Loucy (cell line): ENCODE measurements around the gene ERMN.
"Not testable (repeated sequence)": the region's sequence is repeated elsewhere in the genome, so short reads cannot be mapped to it uniquely, and the experiment has no call there.

Experiments
- H2AFZ ChIP-seq: fragments of 200-600 bp; sonication (generic); 2 replicates; pipeline ENCODE4 v1.6.0; 2016; ENCODE audit warnings: antibody characterized with exemption, mild to moderate bottlenecking, low read length, moderate library complexity
- H3F3A ChIP-seq: fragments of 200-600 bp; 2 replicates; pipeline ENCODE4 v1.6.0; 2016; ENCODE audit warnings: antibody characterized with exemption, low read depth, mild to moderate bottlenecking
- H3K27me3 ChIP-seq: fragments of 200-600 bp; sonication (generic); 2 replicates; pipeline ENCODE4 v1.6.1; 2014; ENCODE audit warnings: low read length, mild to moderate bottlenecking; ENCODE audit not compliant: insufficient read depth, poor library complexity, severe bottlenecking
- H3K36me3 ChIP-seq: fragments of 200-600 bp; sonication (generic); 2 replicates; pipeline ENCODE4 v1.6.1; 2016; ENCODE audit warnings: low read length; ENCODE audit not compliant: insufficient read depth
- H3K4me1 ChIP-seq: fragments of 200-600 bp; sonication (generic); 2 replicates; pipeline ENCODE4 v1.5.1; 2014; ENCODE audit warnings: low read length, mild to moderate bottlenecking; ENCODE audit not compliant: insufficient read depth, poor library complexity, severe bottlenecking
- H3K4me2 ChIP-seq: fragments of 200-600 bp; sonication (generic); 2 replicates; pipeline ENCODE4 v1.6.0; 2014; ENCODE audit warnings: antibody characterized with exemption, low read length, low read depth, mild to moderate bottlenecking; ENCODE audit not compliant: poor library complexity, severe bottlenecking
- H3K4me3 ChIP-seq: fragments of 200-600 bp; sonication (generic); 2 replicates; pipeline ENCODE4 v1.5.1; 2014; ENCODE audit warnings: low read length, mild to moderate bottlenecking, mixed read lengths; ENCODE audit not compliant: poor library complexity, severe bottlenecking
- H3K79me2 ChIP-seq: fragments of 200-600 bp; sonication (generic); 2 replicates; pipeline ENCODE4 v1.6.1; 2014; ENCODE audit warnings: low read length; ENCODE audit not compliant: insufficient read depth
- H3K9ac ChIP-seq: fragments of 200-600 bp; sonication (generic); 2 replicates; pipeline ENCODE4 v1.6.0; 2014; ENCODE audit warnings: mild to moderate bottlenecking, low read depth, low read length, moderate library complexity; ENCODE audit not compliant: poor library complexity, severe bottlenecking
- H3K9me2 ChIP-seq: fragments of 200-600 bp; sonication (generic); replicated peaks from 2 replicates; pipeline ENCODE4 v1.6.1; 2016; ENCODE audit warnings: low read depth, low read length, mixed read lengths
- H3K9me3 ChIP-seq: fragments of 200-600 bp; sonication (generic); 2 replicates; pipeline ENCODE4 v1.6.1; 2014; ENCODE audit warnings: mild to moderate bottlenecking, antibody characterized with exemption, low read length, low read depth; ENCODE audit not compliant: insufficient read depth
- H4K20me1 ChIP-seq: fragments of 200-600 bp; sonication (generic); 2 replicates; pipeline ENCODE4 v1.6.0; 2014; ENCODE audit warnings: antibody characterized with exemption, low read length, mild to moderate bottlenecking; ENCODE audit not compliant: insufficient read depth, poor library complexity, severe bottlenecking
- EZH2phosphoT487 ChIP-seq: fragments of 200-600 bp; IDR thresholded peaks from 2 replicates; pipeline ENCODE4 v1.6.1; 2018; ENCODE audit warnings: antibody characterized with exemption, mild to moderate bottlenecking, moderate library complexity, borderline replicate concordance
- TF ChIP-seq, protein P1 (sequence below): fragments of 200-600 bp; sonication (generic); conservative IDR thresholded peaks from 2 replicates; pipeline ENCODE4 v1.5.1; 2014; ENCODE audit warnings: mild to moderate bottlenecking, antibody characterized with exemption, low read length

The ERMN gene, protein sequence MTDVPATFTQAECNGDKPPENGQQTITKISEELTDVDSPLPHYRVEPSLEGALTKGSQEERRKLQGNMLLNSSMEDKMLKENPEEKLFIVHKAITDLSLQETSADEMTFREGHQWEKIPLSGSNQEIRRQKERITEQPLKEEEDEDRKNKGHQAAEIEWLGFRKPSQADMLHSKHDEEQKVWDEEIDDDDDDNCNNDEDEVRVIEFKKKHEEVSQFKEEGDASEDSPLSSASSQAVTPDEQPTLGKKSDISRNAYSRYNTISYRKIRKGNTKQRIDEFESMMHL

DNA sequence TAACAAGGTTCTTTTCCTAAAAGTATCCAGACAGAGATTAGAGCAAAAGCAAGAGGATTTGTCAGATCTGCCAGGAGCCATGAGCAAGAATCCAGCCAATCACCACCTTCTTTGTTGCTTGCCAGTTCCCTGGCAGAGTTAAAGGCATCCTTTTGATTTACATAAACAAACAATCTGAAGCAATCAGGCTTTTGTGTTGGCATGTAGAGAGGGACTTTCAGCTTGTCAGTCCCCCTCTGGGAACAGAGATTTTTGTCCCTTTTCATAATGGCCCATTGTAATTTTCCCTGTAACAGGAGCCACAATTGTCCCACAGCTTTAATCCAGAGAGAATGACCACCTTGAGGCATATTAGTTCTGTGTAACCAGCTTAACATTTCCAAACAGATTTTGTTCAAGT, at the start of gene ERMN:
Gene ERMN (minus strand): TSS at position 39 of the 400 bp plus-strand sequence. CDS start 182 bp downstream, outside the sequence.
- Histone ChIP-seq H3K9ac (no peak within 1 kb of the TSS), H3K9me3 (no peaks in the 10 kb centered on the region), H3K36me3 (no peaks in the 10 kb centered on the region), H3K27me3 (no peaks in the 10 kb centered on the region), H3K4me3 (no peak within 1 kb of the TSS), H3F3A (no peaks in the 10 kb centered on the region), H2AFZ (no peak within 1 kb of the TSS), H3K9me2 (no peaks in the 10 kb centered on the region), H3K79me2 (no peaks in the 10 kb centered on the region), H3K4me1 (no peaks in the 10 kb centered on the region), H4K20me1 (no peaks in the 10 kb centered on the region), H3K4me2 (no peak within 1 kb of the TSS)
- TF ChIP-seq, protein P1, sequence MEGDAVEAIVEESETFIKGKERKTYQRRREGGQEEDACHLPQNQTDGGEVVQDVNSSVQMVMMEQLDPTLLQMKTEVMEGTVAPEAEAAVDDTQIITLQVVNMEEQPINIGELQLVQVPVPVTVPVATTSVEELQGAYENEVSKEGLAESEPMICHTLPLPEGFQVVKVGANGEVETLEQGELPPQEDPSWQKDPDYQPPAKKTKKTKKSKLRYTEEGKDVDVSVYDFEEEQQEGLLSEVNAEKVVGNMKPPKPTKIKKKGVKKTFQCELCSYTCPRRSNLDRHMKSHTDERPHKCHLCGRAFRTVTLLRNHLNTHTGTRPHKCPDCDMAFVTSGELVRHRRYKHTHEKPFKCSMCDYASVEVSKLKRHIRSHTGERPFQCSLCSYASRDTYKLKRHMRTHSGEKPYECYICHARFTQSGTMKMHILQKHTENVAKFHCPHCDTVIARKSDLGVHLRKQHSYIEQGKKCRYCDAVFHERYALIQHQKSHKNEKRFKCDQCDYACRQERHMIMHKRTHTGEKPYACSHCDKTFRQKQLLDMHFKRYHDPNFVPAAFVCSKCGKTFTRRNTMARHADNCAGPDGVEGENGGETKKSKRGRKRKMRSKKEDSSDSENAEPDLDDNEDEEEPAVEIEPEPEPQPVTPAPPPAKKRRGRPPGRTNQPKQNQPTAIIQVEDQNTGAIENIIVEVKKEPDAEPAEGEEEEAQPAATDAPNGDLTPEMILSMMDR = no peak
- TF ChIP-seq EZH2phosphoT487 = no peak

DNA sequence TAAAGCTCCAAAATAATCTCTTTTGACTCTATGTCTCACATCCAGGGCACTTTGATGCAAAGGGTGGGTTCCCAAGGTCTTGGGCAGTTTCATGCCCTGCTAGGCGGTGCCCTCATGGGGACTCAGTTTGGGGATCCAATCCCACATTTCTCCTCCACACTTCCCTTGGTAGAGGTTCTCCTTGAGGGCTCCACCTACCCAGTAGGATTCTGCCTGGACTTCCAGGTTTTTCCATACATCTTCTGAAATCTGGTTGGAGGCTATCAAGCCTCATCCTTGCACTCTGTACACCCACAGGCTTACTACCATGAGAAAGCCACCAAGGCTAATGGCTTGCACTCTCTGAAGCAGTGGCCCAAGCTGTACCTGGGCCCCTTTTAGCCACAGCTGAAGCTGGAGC, 49.8 kb upstream of the ERMN start:
- no peak overlapping the region for H3K9ac ChIP-seq
- H3K4me3 ChIP-seq = no peak overlapping the region
- no peaks in the 10 kb centered on the region for H3K27me3 ChIP-seq
- TF ChIP-seq EZH2phosphoT487 = no peak
- TF ChIP-seq, protein P1 = no peak
- no peaks in the 10 kb centered on the region for H3F3A ChIP-seq
- no peaks in the 10 kb centered on the region for H3K36me3 ChIP-seq
- H3K9me2 ChIP-seq = no peaks in the 10 kb centered on the region
- no peaks in the 10 kb centered on the region for H3K79me2 ChIP-seq
- no peaks in the 10 kb centered on the region for H4K20me1 ChIP-seq
- no peaks in the 10 kb centered on the region; the same call in 1 of the 2 replicates for H3K9me3 ChIP-seq
- H3K4me2 ChIP-seq = no peak overlapping the region
- H3K4me1 ChIP-seq = no peaks in the 10 kb centered on the region
- H2AFZ ChIP-seq = no peak overlapping the region

DNA sequence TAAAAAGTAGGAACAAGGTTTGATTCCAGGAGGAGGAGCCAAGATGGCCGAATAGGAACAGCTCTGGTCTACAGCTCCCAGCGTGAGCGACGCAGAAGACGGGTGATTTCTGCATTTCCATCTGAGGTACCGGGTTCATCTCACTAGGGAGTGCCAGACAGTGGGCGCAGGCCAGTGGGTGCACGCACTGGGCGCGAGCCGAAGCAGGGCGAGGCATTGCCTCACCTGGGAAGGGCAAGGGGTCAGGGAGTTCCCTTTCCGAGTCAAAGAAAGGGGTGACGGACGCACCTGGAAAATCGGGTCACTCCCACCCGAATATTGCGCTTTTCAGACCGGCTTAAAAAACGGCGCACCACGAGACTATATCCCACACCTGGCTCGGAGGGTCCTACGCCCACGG, 42.9 kb upstream of the ERMN start:
- not testable (repeated sequence) for H3K9ac ChIP-seq, H3K4me1 ChIP-seq, H3F3A ChIP-seq, H3K9me3 ChIP-seq, H3K27me3 ChIP-seq, H4K20me1 ChIP-seq, H3K9me2 ChIP-seq, H3K36me3 ChIP-seq, H2AFZ ChIP-seq, H3K79me2 ChIP-seq, H3K4me3 ChIP-seq, H3K4me2 ChIP-seq

DNA sequence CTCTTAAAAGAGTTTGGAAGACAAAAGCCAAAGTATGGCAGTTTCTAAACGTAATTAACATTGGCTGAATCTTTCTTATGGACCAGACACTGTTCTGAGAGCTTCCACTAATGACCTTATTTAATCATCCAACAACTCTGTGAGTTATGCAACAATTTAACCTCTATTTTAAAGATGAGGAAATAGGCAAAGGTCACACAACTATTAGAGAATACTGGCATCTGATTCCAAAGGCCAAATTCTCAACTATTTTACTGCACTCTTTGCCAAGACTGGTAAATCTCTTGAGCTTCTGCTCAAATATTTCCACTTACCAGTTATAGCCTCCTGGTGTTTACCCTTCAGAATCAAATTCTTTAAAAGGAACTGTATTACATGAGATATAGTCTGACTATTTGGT, 42.1 kb upstream of the ERMN start:
- H2AFZ ChIP-seq = no peak overlapping the region
- H3K4me3 ChIP-seq = no peak overlapping the region
- H4K20me1 ChIP-seq = no peaks in the 10 kb centered on the region

More for the DNA sequence above, 42.1 kb upstream of the ERMN start:
- no peaks in the 10 kb centered on the region for H3K9me3 ChIP-seq
- H3K9me2 ChIP-seq = no peaks in the 10 kb centered on the region
- H3K79me2 ChIP-seq = no peaks in the 10 kb centered on the region
- H3K4me2 ChIP-seq = no peak overlapping the region
- H3K9ac ChIP-seq = no peak overlapping the region
- no peaks in the 10 kb centered on the region for H3K36me3 ChIP-seq
- H3F3A ChIP-seq = no peaks in the 10 kb centered on the region
- TF ChIP-seq EZH2phosphoT487 = no peak
- TF ChIP-seq, protein P1 = no peak
- H3K4me1 ChIP-seq = no peaks in the 10 kb centered on the region
- H3K27me3 ChIP-seq = no peaks in the 10 kb centered on the region
